Panc1 (cell line): Measurements from ENCODE around the gene CALD1.

Experiments
- CTCF ChIP-seq: fragments of 450-650 bp; IDR thresholded peaks from 2 replicates; pipeline ENCODE4 v1.5.1; 2017; ENCODE audit warnings: mild to moderate bottlenecking
- SIN3A ChIP-seq: IDR thresholded peaks from 2 replicates; pipeline ENCODE4 v1.6.1; 2012; ENCODE audit warnings: low read depth, mild to moderate bottlenecking, low read length, moderate library complexity, borderline replicate concordance; ENCODE audit not compliant: insufficient read depth

- no peak for TF ChIP-seq CTCF
- no peak for TF ChIP-seq SIN3A
Observed at GRCh38 chr7:134928554-134928953, 149.1 kb downstream of the CALD1 start.
